Kidney (tissue), 14 donors: Measurements from ENCODE around the gene WDR70. TPM values are rescaled to one million over a fixed set of nuclear protein-coding genes. Genes with fewer than 3 reads are reported as not detected.
"Not testable (repeated sequence)": the region's sequence is repeated elsewhere in the genome, so short reads cannot be mapped to it uniquely, and the experiment has no call there.

Experiments
- DNase-seq, 5 donors: peaks; one replicate each; pipeline ENCODE4 v3.0.0-alpha.2; 2013 to 2020
- FAIRE-seq: peaks from 2 replicates; lab custom pipeline; 2012; peaks lifted over from hg19 to GRCh38; lab: Jason Lieb, UNC
- H3K27ac ChIP-seq, 2 donors: one replicate each; pipeline ENCODE4 v1.7.0; 2013; ENCODE audit warnings: low read depth in 2 of 2, low read length in 2 of 2, inconsistent platforms in 1 of 2
- H3K27me3 ChIP-seq: one replicate; pipeline ENCODE4 v1.7.1; 2013; ENCODE audit warnings: low read length, inconsistent platforms; ENCODE audit not compliant: control insufficient read depth, insufficient read depth
- H3K36me3 ChIP-seq, 3 donors: one replicate each; pipeline versions ENCODE4 v1.7.0 to v1.7.1; 2013; ENCODE audit warnings: low read length in 3 of 3, control low read depth in 1 of 3, inconsistent platforms in 1 of 3; ENCODE audit not compliant: insufficient read depth in 3 of 3, control insufficient read depth in 2 of 3
- H3K4me1 ChIP-seq, 3 donors: one replicate each; pipeline versions ENCODE4 v1.7.0 to v1.7.1; 2013; ENCODE audit warnings: low read length in 3 of 3, inconsistent platforms in 1 of 3, low read depth in 1 of 3; ENCODE audit not compliant: control insufficient read depth in 2 of 3, insufficient read depth in 2 of 3
- H3K4me3 ChIP-seq, 3 donors: one replicate each; pipeline versions ENCODE4 v1.7.0 to v1.8.1; 2013; ENCODE audit warnings: low read length in 3 of 3, control low read depth in 1 of 3, inconsistent platforms in 1 of 3
- H3K9ac ChIP-seq, 3 donors: one replicate each; pipeline versions ENCODE4 v1.7.0 to v1.7.1; 2013; ENCODE audit warnings: low read length in 3 of 3, control low read depth in 1 of 3, inconsistent platforms in 1 of 3
- H3K9me3 ChIP-seq, 3 donors: one replicate each; pipeline versions ENCODE4 v1.7.0 to v1.7.1; 2013; ENCODE audit warnings: low read length in 3 of 3, control low read depth in 1 of 3, inconsistent platforms in 1 of 3; ENCODE audit not compliant: control insufficient read depth in 2 of 3, insufficient read depth in 1 of 3
- CTCF ChIP-seq: IDR thresholded peaks from 3 replicates; pipeline ENCODE4 v1.5.1; 2012; ENCODE audit warnings: mild to moderate bottlenecking, moderate library complexity, borderline replicate concordance; ENCODE audit not compliant: insufficient read depth; ENCODE audit errors: extremely low read depth
- intact Hi-C: fragments of 100-400 bp; cut with DNase I; formaldehyde crosslinking; loops from one replicate; pipeline ENCODE4 v1.11.1; 2022
- polyA plus RNA-seq: library from polyadenylated mRNA; stranded (reverse); fragments of 350-450 nt; fragmentation: Illumina TruSeq; extraction: RNeasy Lipid Tissue Mini Kit (QIAGEN cat#74804); gene quantifications from one replicate; pipeline ENCODE4 v1.2.3, GENCODE V29; 2014; ENCODE audit warnings: low read depth, low replicate concordance; ENCODE audit not compliant: insufficient read depth
- total RNA-seq: library from RNA; stranded (reverse); fragmentation: NEBNext Ultra II Directional; extraction: Animal tissue kit (Norgen Biotek cat#: 25700); gene quantifications from one replicate; pipeline ENCODE4 v1.2.1, GENCODE V29; 2021
- donor health status: control.
- donor health status: control.
- donor health status: control.
- donor health status: control.
- donor health status: control.
- donor health status: DM: yes; HTN: yes; CAD: no.
- donor health status: Normal renal cell carcinoma (clear cell type).

Gene WDR70
- total and polyA plus RNA-seq, 2 donors from 2014 or later, result 27.2 to 32.3 TPM

- DNase-seq (no peak), FAIRE-seq (no peak)
- no peak for TF ChIP-seq CTCF
- Histone ChIP-seq H3K27ac (no peak overlapping the region), H3K27me3 (no peaks in the 10 kb centered on the region), H3K4me3 (no peak overlapping the region), H3K9me3 (peaks cover 0 to 16% (median 0%) of the 10 kb centered on the region in 3 donors), H3K36me3 (no peaks in the 10 kb centered on the region), H3K9ac (no peak overlapping the region), H3K4me1 (no peaks in the 10 kb centered on the region)
- intact Hi-C loops, result no loop called here
Observed at GRCh38 chr5:37792975-37793631, 414.0 kb downstream of the WDR70 start.

- H3K9ac ChIP-seq, H3K4me1 ChIP-seq, H3K27me3 ChIP-seq, FAIRE-seq, H3K36me3 ChIP-seq, DNase-seq, H3K27ac ChIP-seq, intact Hi-C loops, H3K4me3 ChIP-seq: not testable (repeated sequence)
- peaks cover 0 to 19% (median 0%) of the 10 kb centered on the region in 3 donors for H3K9me3 ChIP-seq
Observed at GRCh38 chr5:37795292-37795691, 416.2 kb downstream of the WDR70 start.

GRCh38 chr5:37796435-37796834 lies 417.3 kb downstream of the WDR70 start:
- H3K4me1 ChIP-seq, H3K9ac ChIP-seq, H3K27me3 ChIP-seq, DNase-seq, H3K36me3 ChIP-seq, intact Hi-C loops, FAIRE-seq, H3K4me3 ChIP-seq, H3K27ac ChIP-seq: not testable (repeated sequence)
- H3K9me3 ChIP-seq, result peaks cover 0 to 19% (median 0%) of the 10 kb centered on the region in 3 donors

- TF ChIP-seq CTCF, result no peak
- H3K27me3 ChIP-seq, result no peaks in the 10 kb centered on the region
- H3K27ac ChIP-seq, result no peak overlapping the region
- no peak overlapping the region for H3K4me3 ChIP-seq
- peaks cover 0 to 10% (median 0%) of the 10 kb centered on the region in 3 donors for H3K9me3 ChIP-seq
- intact Hi-C loops, result no loop called here
- DNase-seq (no peak), FAIRE-seq (no peak)
- no peaks in the 10 kb centered on the region for H3K36me3 ChIP-seq
- no peaks in the 10 kb centered on the region for H3K4me1 ChIP-seq
- no peak overlapping the region for H3K9ac ChIP-seq
Observed at GRCh38 chr5:37799865-37800421, 420.8 kb downstream of the WDR70 start.
